ENCODE results near the gene FPR2. TPM values are rescaled to one million over a fixed set of nuclear protein-coding genes. Genes with fewer than 3 reads are reported as not detected.

FPR2 gene
- total RNA-seq, 2 donors from 2014 or later: 0.97 TPM; not detected in 1

- WGBS: 87% methylated on average over 4 of the region's 4 CpGs
- no peak for DNase-seq (ENCODE audit: low spot score)
- TF ChIP-seq CTCF (IDR thresholded peaks at IDR 0.05): no peak
- TF ChIP-seq POLR2AphosphoS5 (IDR thresholded peaks at IDR 0.05): no peak
- TF ChIP-seq POLR2A (IDR thresholded peaks at IDR 0.05): no peak
Observed at GRCh38 chr19:51749979-51750378, 11.0 kb upstream of the FPR2 start.

GRCh38 chr19:51750400-51751094 lies 10.4 kb upstream of the FPR2 start:
- Histone ChIP-seq H3K36me3 (no peaks in the 10 kb centered on the region), H3K9me3 (no peaks in the 10 kb centered on the region), H3K4me1 (replicated peaks) (no peaks in the 10 kb centered on the region), H3K27me3 (replicated peaks; ENCODE audit: insufficient read depth) (no peaks in the 10 kb centered on the region), H3K27ac (no peak overlapping the region), H3K4me3 (no peak overlapping the region)
- TF ChIP-seq POLR2A (IDR thresholded peaks at IDR 0.05) (no peak), POLR2AphosphoS5 (IDR thresholded peaks at IDR 0.05) (no peak), CTCF (IDR thresholded peaks at IDR 0.05) (no peak)
- WGBS: 83% methylated on average over 7 of the region's 7 CpGs
- DNase-seq (ENCODE audit: low spot score): no peak
- intact Hi-C loops (cut with DNase I): no loop called here

More at GRCh38 chr19:51749979-51750378, 11.0 kb upstream of the FPR2 start:
- H3K36me3 ChIP-seq: no peaks in the 10 kb centered on the region
- no peak overlapping the region for H3K4me3 ChIP-seq
- intact Hi-C loops (cut with DNase I): no loop called here
- no peaks in the 10 kb centered on the region for H3K4me1 ChIP-seq (replicated peaks)
- no peaks in the 10 kb centered on the region for H3K9me3 ChIP-seq
- H3K27ac ChIP-seq: no peak overlapping the region
- no peaks in the 10 kb centered on the region for H3K27me3 ChIP-seq (replicated peaks; ENCODE audit: insufficient read depth)

- intact Hi-C loops (cut with DNase I): no loop called here
- H3K27me3 ChIP-seq (replicated peaks; ENCODE audit: insufficient read depth): no peaks in the 10 kb centered on the region
- no peak for DNase-seq (ENCODE audit: low spot score)
- H3K9me3 ChIP-seq: no peaks in the 10 kb centered on the region
- 36% methylated on average over 2 of the region's 2 CpGs for WGBS
- TF ChIP-seq POLR2AphosphoS5 (IDR thresholded peaks at IDR 0.05) (no peak), POLR2A (IDR thresholded peaks at IDR 0.05) (no peak), CTCF (IDR thresholded peaks at IDR 0.05) (no peak)
- H3K4me1 ChIP-seq (replicated peaks): no peaks in the 10 kb centered on the region
- H3K27ac ChIP-seq: no peak within 1 kb of the TSS
- H3K4me3 ChIP-seq: no peak within 1 kb of the TSS
- H3K36me3 ChIP-seq: no peaks in the 10 kb centered on the region
Observed at GRCh38 chr19:51751655-51752054, 9.3 kb upstream of the FPR2 start, which contains the start of gene FPR1. Gene FPR1 (minus strand): TSS chr19:51751878. CDS start chr19:51746994, 4,884 bp downstream.

- Histone ChIP-seq H3K27me3 (replicated peaks; ENCODE audit: insufficient read depth) (no peaks in the 10 kb centered on the region), H3K36me3 (no peaks in the 10 kb centered on the region), H3K27ac (no peak overlapping the region), H3K9me3 (no peaks in the 10 kb centered on the region), H3K4me1 (replicated peaks) (no peaks in the 10 kb centered on the region), H3K4me3 (no peak overlapping the region)
- intact Hi-C loops (cut with DNase I): no loop called here
- DNase-seq (ENCODE audit: low spot score): no peak
- 89% methylated on average over 6 of the region's 6 CpGs for WGBS
- TF ChIP-seq CTCF (IDR thresholded peaks at IDR 0.05) (no peak), POLR2A (IDR thresholded peaks at IDR 0.05) (no peak), POLR2AphosphoS5 (IDR thresholded peaks at IDR 0.05) (no peak)
Observed at GRCh38 chr19:51754109-51754508, 6.9 kb upstream of the FPR2 start.

GRCh38 chr19:51754770-51755169 lies 6.2 kb upstream of the FPR2 start:
- no peak for DNase-seq (ENCODE audit: low spot score)
- H3K4me3 ChIP-seq: no peak overlapping the region
- H3K27me3 ChIP-seq (replicated peaks; ENCODE audit: insufficient read depth): no peaks in the 10 kb centered on the region
- H3K4me1 ChIP-seq (replicated peaks): no peaks in the 10 kb centered on the region
- H3K9me3 ChIP-seq: no peaks in the 10 kb centered on the region
- intact Hi-C loops (cut with DNase I): no loop called here
- TF ChIP-seq POLR2A (IDR thresholded peaks at IDR 0.05) (no peak), POLR2AphosphoS5 (IDR thresholded peaks at IDR 0.05) (no peak), CTCF (IDR thresholded peaks at IDR 0.05) (no peak)
- no peak overlapping the region for H3K27ac ChIP-seq
- WGBS: 83% methylated on average over 4 of the region's 4 CpGs
- H3K36me3 ChIP-seq: no peaks in the 10 kb centered on the region
